Type B pancreatic cell (in vitro differentiated cells): ENCODE measurements around the gene TDRD10. TPM values are rescaled to one million over a fixed set of nuclear protein-coding genes. Genes with fewer than 3 reads are reported as not detected.
A peak's percentile ranks its signal among the peaks of the same experiment; 100 is the strongest.

ENCODE experiments used
- DNase-seq: peaks from one replicate; pipeline ENCODE4 v3.0.0; 2021; ENCODE audit warnings: mixed read lengths; ENCODE audit not compliant: unreplicated experiment; ENCODE audit errors: extremely low spot score
- H3K27ac Mint-ChIP-seq: 2 replicates; pipeline ENCODE4 v1.8.0; 2021; ENCODE audit warnings: mild to moderate bottlenecking, mixed read lengths
- H3K27me3 Mint-ChIP-seq: 2 replicates; pipeline ENCODE4 v1.8.0; 2021; ENCODE audit warnings: mixed read lengths
- H3K36me3 Mint-ChIP-seq: 2 replicates; pipeline ENCODE4 v1.8.0; 2021; ENCODE audit warnings: mixed read lengths
- H3K4me1 Mint-ChIP-seq: one replicate; pipeline ENCODE4 v1.8.0; 2021; ENCODE audit warnings: mixed read lengths; ENCODE audit not compliant: unreplicated experiment
- H3K4me3 Mint-ChIP-seq: 2 replicates; pipeline ENCODE4 v1.8.0; 2021; ENCODE audit warnings: mild to moderate bottlenecking, mixed read lengths
- H3K9me3 Mint-ChIP-seq: 2 replicates; pipeline ENCODE4 v1.8.0; 2021; ENCODE audit warnings: mixed read lengths
- CTCF ChIP-seq: fragments of 200-600 bp; sonication (generic); conservative IDR thresholded peaks from 2 replicates; pipeline ENCODE4 v1.5.0; 2021; ENCODE audit warnings: antibody characterized with exemption, mild to moderate bottlenecking
- total RNA-seq: library from RNA; stranded (reverse); gene quantifications from 2 replicates; pipeline ENCODE4 v1.2.1, GENCODE V29; 2021; ENCODE audit warnings: low replicate concordance

The TDRD10 gene
- total RNA-seq, 1 donor from 2014 or later = not detected

GRCh38 chr1:154466921-154467417 lies 35.0 kb upstream of the TDRD10 start:
- H3K4me1 Mint-ChIP-seq = peaks cover 7% of the 10 kb centered on the region
- DNase-seq = no peak

GRCh38 chr1:154467434-154468102 lies 34.5 kb upstream of the TDRD10 start:
- DNase-seq = no peak
- Mint-ChIP-seq H3K27me3 (peaks cover 4% of the 10 kb centered on the region), H3K9me3 (no peaks in the 10 kb centered on the region), H3K4me1 (peaks cover 7% of the 10 kb centered on the region), H3K27ac (peak overlapping the region; percentile 22), H3K36me3 (no peaks in the 10 kb centered on the region), H3K4me3 (no peak overlapping the region)
- TF ChIP-seq CTCF = no peak

More at GRCh38 chr1:154466921-154467417, 35.0 kb upstream of the TDRD10 start:
- no peaks in the 10 kb centered on the region for H3K9me3 Mint-ChIP-seq
- no peak overlapping the region for H3K4me3 Mint-ChIP-seq
- peaks cover 4% of the 10 kb centered on the region for H3K27me3 Mint-ChIP-seq
- H3K27ac Mint-ChIP-seq = no peak overlapping the region
- H3K36me3 Mint-ChIP-seq = no peaks in the 10 kb centered on the region
- no peak for TF ChIP-seq CTCF

DNA sequence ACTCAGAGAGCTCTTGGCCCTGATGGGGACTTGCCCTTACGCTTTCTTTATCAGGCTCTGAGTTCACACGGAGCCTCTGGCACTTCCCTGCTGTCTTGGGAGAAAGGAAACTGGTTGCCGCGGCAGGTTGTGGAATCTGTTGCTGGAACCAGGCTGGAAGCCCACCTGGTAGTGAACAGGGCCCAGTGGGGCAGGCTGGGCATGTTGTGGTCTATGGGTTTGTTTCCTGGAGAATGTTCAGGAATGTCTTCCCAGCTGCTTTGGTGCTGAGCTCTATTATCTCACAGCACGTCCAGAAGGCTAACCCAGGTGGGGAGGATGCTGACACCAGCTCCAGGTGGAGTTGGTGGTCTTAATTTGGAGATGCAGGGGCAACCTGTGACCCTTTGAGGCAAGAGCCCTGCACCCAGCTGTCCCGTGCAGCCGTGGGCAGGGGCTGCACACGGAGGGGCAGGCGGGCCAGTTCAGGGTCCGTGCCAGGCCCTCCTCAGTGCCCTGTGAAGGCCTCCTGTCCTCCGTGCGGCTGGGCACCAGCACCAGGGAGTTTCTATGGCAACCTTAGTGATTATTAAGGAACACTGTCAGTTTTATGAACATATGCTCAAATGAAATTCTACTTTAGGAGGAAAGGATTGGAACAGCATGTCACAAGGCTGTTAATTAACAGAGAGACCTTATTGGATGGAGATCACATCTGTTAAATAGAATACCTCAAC lies 33.3 kb upstream of the TDRD10 start:
- Mint-ChIP-seq H3K4me1 (peaks cover 7% of the 10 kb centered on the region), H3K9me3 (no peaks in the 10 kb centered on the region), H3K4me3 (no peak overlapping the region), H3K36me3 (no peaks in the 10 kb centered on the region), H3K27ac (peak overlapping the region; percentile 22), H3K27me3 (peaks cover 4% of the 10 kb centered on the region)
- no peak for DNase-seq
- no peak for TF ChIP-seq CTCF

GRCh38 chr1:154469844-154470560 lies 32.0 kb upstream of the TDRD10 start:
- H3K27ac Mint-ChIP-seq = no peak overlapping the region
- peaks cover 7% of the 10 kb centered on the region for H3K4me1 Mint-ChIP-seq
- H3K36me3 Mint-ChIP-seq = no peaks in the 10 kb centered on the region
- no peak for DNase-seq
- TF ChIP-seq CTCF = no peak
- H3K4me3 Mint-ChIP-seq = no peak overlapping the region
- peaks cover 4% of the 10 kb centered on the region for H3K27me3 Mint-ChIP-seq
- no peaks in the 10 kb centered on the region for H3K9me3 Mint-ChIP-seq

DNA sequence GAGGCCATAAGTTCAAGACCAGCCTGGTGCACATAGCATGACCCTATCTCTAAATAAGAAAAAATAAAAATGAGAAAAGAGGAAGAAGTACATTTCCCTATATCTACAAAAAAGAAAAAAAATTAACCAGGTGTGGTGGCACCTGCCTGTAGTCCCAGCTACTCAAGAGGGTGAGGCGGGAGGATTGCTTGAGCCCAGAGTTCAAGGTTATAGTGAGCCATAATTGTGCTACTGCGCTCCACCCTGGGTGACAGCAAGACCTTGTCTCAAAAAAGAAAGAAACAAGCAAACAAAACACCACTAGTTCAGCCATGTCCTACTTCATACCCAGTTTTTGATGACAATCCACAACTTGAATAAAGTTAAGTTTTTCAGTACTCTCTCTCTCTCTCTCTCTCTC lies 30.7 kb upstream of the TDRD10 start:
- H3K9me3 Mint-ChIP-seq = no peaks in the 10 kb centered on the region
- H3K36me3 Mint-ChIP-seq = no peaks in the 10 kb centered on the region
- H3K4me1 Mint-ChIP-seq = peaks cover 2% of the 10 kb centered on the region
- TF ChIP-seq CTCF = no peak
- DNase-seq = no peak
- H3K27me3 Mint-ChIP-seq = peaks cover under 1% of the 10 kb centered on the region
- H3K4me3 Mint-ChIP-seq = no peak overlapping the region
- no peak overlapping the region for H3K27ac Mint-ChIP-seq
